K562 (cell line): ENCODE data around the gene RBFOX2. TPM values are rescaled to one million over a fixed set of nuclear protein-coding genes. Genes with fewer than 3 reads are reported as not detected.

Experiments
- ATAC-seq: fragments of 200-7000 bp; cut with Tn5 transposase; 3 replicates; pipeline ENCODE4 v1.9.1; 2020; ENCODE audit warnings: moderate library complexity
- BruUV-seq: library from RNA; stranded (reverse); fragments of 400-500 nt; replicated peaks from 2 replicates; lab custom pipeline; 2021; lab: Mats Ljungman, UMichigan
- CTCF ChIA-PET: fragments of 300-600 bp; formaldehyde crosslinking; extraction: SDS; loops from one replicate; lab custom pipeline; 2021; ENCODE audit warnings: low intra/inter-chr PET ratio; lab: Yijun Ruan, JAX
- POLR2A ChIA-PET: fragments of 300-600, 350-650 bp; sonication (Branson Sonifier 250); formaldehyde crosslinking; extraction: SDS; loops from one replicate; lab custom pipeline; 2021; ENCODE audit warnings: antibody characterized with exemption, inconsistent platforms; lab: Yijun Ruan, JAX
- DNase-seq, 4 experiments: peaks; one replicate each; pipeline versions ENCODE4 v3.0.0 to v3.0.0-alpha.2; 2011 to 2018; ENCODE audit warnings: low spot score in 3 of 4, mixed read lengths in 3 of 4; ENCODE audit errors: extremely low read depth in 1 of 4
- FAIRE-seq: peaks from 2 replicates; lab custom pipeline; 2011; peaks lifted over from hg19 to GRCh38; lab: Jason Lieb, UNC
- H2AFZ ChIP-seq: 2 replicates; pipeline ENCODE4 v1.6.0; 2011; ENCODE audit warnings: low read depth, low read length, control low read depth, inconsistent platforms
- H3K27ac ChIP-seq: fragments of 200-600 bp; 3 replicates; pipeline ENCODE4 v1.8.0; 2011; ENCODE audit warnings: low read depth, mild to moderate bottlenecking, control low read depth, inconsistent platforms, low read length, moderate library complexity, mixed read lengths; ENCODE audit errors: extremely low read depth
- H3K27me3 ChIP-seq, 2 experiments: fragments of 300-600 bp in 1 of 2; 2 replicates in 1 of 2; 3 replicates in 1 of 2; pipeline versions ENCODE4 v1.6.0 to v1.8.0; 2011; ENCODE audit warnings: inconsistent platforms in 2 of 2, low read length in 2 of 2, mild to moderate bottlenecking in 1 of 2, mixed read lengths in 1 of 2, moderate library complexity in 1 of 2; ENCODE audit not compliant: control insufficient read depth in 2 of 2, insufficient read depth in 2 of 2
- H3K36me3 ChIP-seq: fragments of 300-600 bp; 3 replicates; pipeline ENCODE4 v1.8.0; 2011; ENCODE audit warnings: mild to moderate bottlenecking, low read length, inconsistent platforms; ENCODE audit not compliant: control insufficient read depth, insufficient read depth
- H3K4me1 ChIP-seq, 2 experiments: fragments of 200-600 bp in 1 of 2; replicated peaks in 1 of 2; 2 replicates in 1 of 2; 3 replicates in 1 of 2; pipeline versions ENCODE4 v1.5.1 to v1.8.0; 2011; ENCODE audit warnings: inconsistent platforms in 2 of 2, low read length in 2 of 2, mild to moderate bottlenecking in 1 of 2, mixed read lengths in 1 of 2, moderate library complexity in 1 of 2; ENCODE audit not compliant: control insufficient read depth in 2 of 2, insufficient read depth in 2 of 2
- H3K4me2 ChIP-seq: 2 replicates; pipeline ENCODE4 v1.6.1; 2011; ENCODE audit warnings: low read length, control low read depth, inconsistent platforms, mixed read lengths; ENCODE audit not compliant: insufficient read depth
- H3K4me3 ChIP-seq: fragments of 200-600 bp; sonication (generic), shearing (Covaris generic); 2 replicates; pipeline ENCODE4 v1.5.1; 2016; ENCODE audit warnings: control low read depth, inconsistent platforms
- H3K79me2 ChIP-seq: fragments of 200-600 bp; 3 replicates; pipeline ENCODE4 v1.8.0; 2011; ENCODE audit warnings: low read length, inconsistent platforms; ENCODE audit not compliant: control insufficient read depth, insufficient read depth
- H3K9ac ChIP-seq, 2 experiments: 2 replicates each; pipeline versions ENCODE4 v1.6.0 to v1.6.1; 2011; ENCODE audit warnings: low read depth in 2 of 2, low read length in 2 of 2, control low read depth in 1 of 2, inconsistent platforms in 1 of 2, mild to moderate bottlenecking in 1 of 2, mixed read lengths in 1 of 2; ENCODE audit not compliant: insufficient read depth in 1 of 2
- H3K9me1 ChIP-seq: one replicate; pipeline ENCODE4 v1.6.0; 2011; ENCODE audit warnings: inconsistent platforms, mild to moderate bottlenecking, low read length, moderate library complexity; ENCODE audit not compliant: control insufficient read depth, insufficient read depth
- H3K9me3 ChIP-seq: replicated peaks from 2 replicates; pipeline ENCODE4 v1.5.1; 2011; ENCODE audit warnings: low read depth, low read length, inconsistent platforms; ENCODE audit not compliant: control insufficient read depth, insufficient read depth
- H4K20me1 ChIP-seq: replicated peaks from 2 replicates; pipeline ENCODE4 v1.6.1; 2011; ENCODE audit warnings: low read length, inconsistent platforms, mixed read lengths; ENCODE audit not compliant: control insufficient read depth, insufficient read depth
- CBFB ChIP-seq: sonication (generic); formaldehyde crosslinking; IDR thresholded peaks from 2 replicates; pipeline ENCODE4 v1.4.0; 2020; ENCODE audit warnings: mild to moderate bottlenecking, missing genetic modification reagents
- MEF2D ChIP-seq: conservative IDR thresholded peaks from 2 replicates; pipeline ENCODE4 v1.6.1; 2016; ENCODE audit warnings: low read depth, missing genetic modification characterization, missing compliant biosample characterization
- NCOA2 ChIP-seq, 2 experiments: fragments of 450-650 bp; IDR thresholded peaks; 2 replicates each; pipeline ENCODE4 v1.6.1; 2018; ENCODE audit warnings: mild to moderate bottlenecking in 2 of 2, moderate library complexity in 1 of 2; ENCODE audit not compliant: partially characterized antibody in 2 of 2
- NFYB ChIP-seq: IDR thresholded peaks from 2 replicates; pipeline ENCODE4 v1.6.1; 2011; ENCODE audit warnings: mild to moderate bottlenecking, moderate library complexity; ENCODE audit not compliant: insufficient read length; ENCODE audit errors: extremely low read depth
- RB1 ChIP-seq: fragments of 450-650 bp; IDR thresholded peaks from 2 replicates; pipeline ENCODE4 v1.6.1; 2017; ENCODE audit warnings: low read depth, mild to moderate bottlenecking
- RBM14 ChIP-seq: fragments of 200-400 bp; formaldehyde crosslinking; IDR thresholded peaks from 2 replicates; pipeline ENCODE4 v1.6.1; 2018; ENCODE audit warnings: low read depth, mild to moderate bottlenecking, low read length, moderate library complexity, borderline replicate concordance; ENCODE audit not compliant: insufficient read depth
- RUNX1 ChIP-seq: sonication (generic); IDR thresholded peaks from 2 replicates; pipeline ENCODE4 v1.6.1; 2016; ENCODE audit warnings: antibody characterized with exemption, low read depth
- SMAD1 ChIP-seq: fragments of 150-350 bp; IDR thresholded peaks from 2 replicates; pipeline ENCODE4 v1.6.1; 2014; ENCODE audit warnings: low read length, low read depth; ENCODE audit not compliant: partially characterized antibody
- SOX6 ChIP-seq: fragments of 450-650 bp; IDR thresholded peaks from 2 replicates; pipeline ENCODE4 v1.6.1; 2014; ENCODE audit warnings: mild to moderate bottlenecking
- STAT5A ChIP-seq: IDR thresholded peaks from 2 replicates; pipeline ENCODE4 v1.6.1; 2012; ENCODE audit warnings: low read length, inconsistent platforms, borderline replicate concordance
- TAF15 ChIP-seq: fragments of 200-400 bp; formaldehyde crosslinking; IDR thresholded peaks from 2 replicates; pipeline ENCODE4 v1.6.1; 2017; ENCODE audit warnings: mild to moderate bottlenecking, low read depth, low read length, moderate library complexity
- ZC3H8 ChIP-seq: fragments of 450-650 bp; IDR thresholded peaks from 2 replicates; pipeline ENCODE4 v1.6.1; 2017
- ZNF124 ChIP-seq: sonication (generic); formaldehyde crosslinking; IDR thresholded peaks from 2 replicates; pipeline ENCODE4 v1.8.1; 2022; ENCODE audit warnings: missing genetic modification reagents
- ZNF384 ChIP-seq: IDR thresholded peaks from 2 replicates; pipeline ENCODE4 v1.6.1; 2012; ENCODE audit warnings: low read depth, low read length, improper control_type of control experiment
- ZSCAN29 ChIP-seq: fragments of 450-650 bp; IDR thresholded peaks from 2 replicates; pipeline ENCODE4 v1.6.1; 2017
- WGBS: fragments of 100-300 bp; shearing (Covaris generic); methylation state at CpG from one replicate; pipeline ENCODE4 v1.1.6; 2016; ENCODE audit warnings: low coverage, mixed read lengths; ENCODE audit not compliant: insufficient coverage; ENCODE audit errors: missing lambda C conversion rate; 5-methylcytosine and 5-hydroxymethylcytosine counted together
- in situ Hi-C: fragments of 300-500 bp; cut with MboI; formaldehyde crosslinking; loops from 4 replicates; pipeline ENCODE4 v1.15.0; 2018; ENCODE audit warnings: inconsistent platforms, mixed read lengths
- intact Hi-C: fragments of 100-400 bp; cut with micrococcal nuclease; formaldehyde crosslinking; loops from 2 replicates; pipeline ENCODE4 v1.14.2; 2022
- polyA plus RNA-seq, 8 experiments: library from polyadenylated mRNA; depleted of rRNA in 4 of 8; stranded (reverse) in 5 of 8; unstranded in 3 of 8; fragments of >200 nt; fragmentation: Nextera tagmentation in 2 of 8; fragmentation: Illumina TruSeq in 1 of 8; extraction: Ambion mirVana in 2 of 8; extraction: Trizol in 1 of 8; gene quantifications; 2 replicates each; pipeline versions ENCODE4 v1.2.1 to v1.2.3, GENCODE V29; 2011 to 2014; ENCODE audit warnings: inconsistent platforms in 1 of 8, missing spikeins in 1 of 8
- total RNA-seq, 7 experiments: library from RNA; depleted of rRNA in 6 of 7; stranded (reverse); fragments of >200 nt in 6 of 7; fragmentation: Illumina TruSeq in 2 of 7; extraction: Trizol in 2 of 7; gene quantifications; 2 replicates each; pipeline versions ENCODE4 v1.2.1 to v1.2.3, GENCODE V29; 2011 to 2021; ENCODE audit warnings: low replicate concordance in 1 of 7
- TF ChIP-seq, protein P1 (sequence below), 2 experiments: fragments of 450-650 bp in 1 of 2; IDR thresholded peaks; 2 replicates each; pipeline ENCODE4 v1.6.1; 2011 to 2017; ENCODE audit warnings: low read depth in 2 of 2, antibody characterized with exemption in 1 of 2, borderline replicate concordance in 1 of 2, low read length in 1 of 2, mild to moderate bottlenecking in 1 of 2, mixed read lengths in 1 of 2; ENCODE audit not compliant: control insufficient read depth in 1 of 2

Gene RBFOX2
- total and polyA plus RNA-seq, 9 of the 15 experiments (the other 6 are each of a cell fraction or from before 2014, with no cell fraction given) = 5.8 to 24.8 (median 14.2) TPM

DNA sequence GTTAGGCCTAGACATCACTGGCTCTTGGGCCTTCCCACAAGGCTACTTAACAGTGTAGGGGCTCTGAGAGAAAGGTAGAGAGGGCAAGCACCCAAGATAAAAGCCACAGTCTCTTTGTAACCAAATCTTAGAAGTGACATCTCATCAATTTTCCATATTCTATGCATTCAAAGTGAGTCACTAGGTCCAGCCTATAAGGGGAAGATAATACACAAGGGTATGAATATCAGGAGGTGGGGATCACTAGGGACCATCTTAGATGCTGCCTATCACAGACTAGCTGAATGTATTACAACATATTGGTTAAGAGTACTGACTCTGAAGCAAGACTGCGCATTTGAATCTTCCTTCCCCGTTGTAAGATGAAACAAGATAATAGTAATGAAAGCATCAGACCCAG, 144.1 kb downstream of the RBFOX2 start (continued):
- TF ChIP-seq, protein P1, sequence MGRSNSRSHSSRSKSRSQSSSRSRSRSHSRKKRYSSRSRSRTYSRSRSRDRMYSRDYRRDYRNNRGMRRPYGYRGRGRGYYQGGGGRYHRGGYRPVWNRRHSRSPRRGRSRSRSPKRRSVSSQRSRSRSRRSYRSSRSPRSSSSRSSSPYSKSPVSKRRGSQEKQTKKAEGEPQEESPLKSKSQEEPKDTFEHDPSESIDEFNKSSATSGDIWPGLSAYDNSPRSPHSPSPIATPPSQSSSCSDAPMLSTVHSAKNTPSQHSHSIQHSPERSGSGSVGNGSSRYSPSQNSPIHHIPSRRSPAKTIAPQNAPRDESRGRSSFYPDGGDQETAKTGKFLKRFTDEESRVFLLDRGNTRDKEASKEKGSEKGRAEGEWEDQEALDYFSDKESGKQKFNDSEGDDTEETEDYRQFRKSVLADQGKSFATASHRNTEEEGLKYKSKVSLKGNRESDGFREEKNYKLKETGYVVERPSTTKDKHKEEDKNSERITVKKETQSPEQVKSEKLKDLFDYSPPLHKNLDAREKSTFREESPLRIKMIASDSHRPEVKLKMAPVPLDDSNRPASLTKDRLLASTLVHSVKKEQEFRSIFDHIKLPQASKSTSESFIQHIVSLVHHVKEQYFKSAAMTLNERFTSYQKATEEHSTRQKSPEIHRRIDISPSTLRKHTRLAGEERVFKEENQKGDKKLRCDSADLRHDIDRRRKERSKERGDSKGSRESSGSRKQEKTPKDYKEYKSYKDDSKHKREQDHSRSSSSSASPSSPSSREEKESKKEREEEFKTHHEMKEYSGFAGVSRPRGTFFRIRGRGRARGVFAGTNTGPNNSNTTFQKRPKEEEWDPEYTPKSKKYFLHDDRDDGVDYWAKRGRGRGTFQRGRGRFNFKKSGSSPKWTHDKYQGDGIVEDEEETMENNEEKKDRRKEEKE (IDR thresholded peaks at IDR 0.05; ENCODE audit: borderline replicate concordance in 1 of 2, control insufficient read depth in 1 of 2, low read depth in 2 of 2, low read length in 1 of 2) = no peak

DNA sequence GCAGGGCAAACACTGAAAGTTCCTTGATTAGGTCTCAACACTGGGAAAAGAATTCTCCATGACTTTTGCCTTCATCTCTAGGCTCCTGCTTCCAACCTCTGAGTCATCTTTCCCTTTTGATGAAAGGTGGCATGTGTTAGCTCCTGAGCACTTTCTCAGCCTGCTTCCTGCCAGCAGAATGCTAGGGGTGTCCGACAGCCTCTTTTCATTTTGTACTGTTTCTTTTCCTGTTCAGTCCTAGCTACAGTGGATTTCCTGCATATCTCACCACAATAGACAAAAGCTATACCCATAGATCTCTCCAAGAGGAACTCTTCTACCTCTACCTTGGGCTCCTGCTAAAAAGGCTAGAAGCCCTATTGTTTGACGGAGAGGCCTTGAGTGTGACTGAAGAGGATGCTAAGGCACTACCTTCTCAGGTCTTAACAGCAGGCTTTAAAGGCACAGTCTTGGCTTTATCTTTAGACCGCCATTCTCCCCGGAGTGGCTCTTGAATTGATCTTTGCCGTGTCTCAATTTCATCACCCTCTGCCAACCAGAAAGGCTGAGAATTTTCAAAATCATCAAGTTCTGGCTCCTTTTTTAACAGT, 145.5 kb downstream of the RBFOX2 start:
- 40% methylated on average over 4 of the region's 5 CpGs for WGBS
- no peak for ATAC-seq
- peaks cover 5 to 8% of the 10 kb centered on the region in 2 experiments; a peak in 3 of 5 replicates for H3K4me1 ChIP-seq
- no peaks in the 10 kb centered on the region; the same call in 2 of the 3 replicates for H3K79me2 ChIP-seq
- H3K9ac ChIP-seq = no peak overlapping the region
- H3K27ac ChIP-seq = no peak overlapping the region
- no peaks in the 10 kb centered on the region for H3K9me3 ChIP-seq
- no peaks in the 10 kb centered on the region for H3K9me1 ChIP-seq
- no TSS peak for BruUV-seq
- no peaks in the 10 kb centered on the region for H3K27me3 ChIP-seq
- CTCF ChIA-PET = no interaction called here
- POLR2A ChIA-PET = no interaction called here
- H3K4me2 ChIP-seq = no peak overlapping the region
- no peaks in the 10 kb centered on the region; the same call in 1 of the 2 replicates for H4K20me1 ChIP-seq
- in situ Hi-C loops (no loop called here), intact Hi-C loops (no loop called here)
- H3K4me3 ChIP-seq = no peak overlapping the region
- no peak overlapping the region for H2AFZ ChIP-seq
- no peaks in the 10 kb centered on the region for H3K36me3 ChIP-seq
- no peak for DNase-seq
- no peak for FAIRE-seq
- TF ChIP-seq SMAD1 = no peak
- no peak for TF ChIP-seq SOX6
- no peak for TF ChIP-seq ZNF384
- TF ChIP-seq ZSCAN29 = no peak
- TF ChIP-seq MEF2D = no peak
- TF ChIP-seq RB1 = no peak
- no peak for TF ChIP-seq STAT5A
- TF ChIP-seq CBFB (CRISPR knock-in tag) = no peak
- no peak for TF ChIP-seq TAF15
- no peak for TF ChIP-seq ZNF124
- no peak for TF ChIP-seq NCOA2 (IDR thresholded peaks at IDR 0.05; ENCODE audit: partially characterized antibody in 2 of 2)
- no peak for TF ChIP-seq RBM14
- no peak for TF ChIP-seq RUNX1
- no peak for TF ChIP-seq ZC3H8
- no peak for TF ChIP-seq NFYB
